DND-41 (cell line): ENCODE data around the gene PRAMEF2.

Experiments used
- EZH2 ChIP-seq: IDR thresholded peaks from 3 replicates; pipeline ENCODE4 v1.6.1; 2012; ENCODE audit warnings: borderline replicate concordance, low read depth, mild to moderate bottlenecking, moderate library complexity, low read length, inconsistent platforms; ENCODE audit not compliant: severe bottlenecking
- TF ChIP-seq, protein P1 (sequence below): IDR thresholded peaks from 2 replicates; pipeline ENCODE4 v1.5.1; 2012; ENCODE audit warnings: borderline replicate concordance, low read length, moderate library complexity, mild to moderate bottlenecking; ENCODE audit not compliant: poor library complexity, severe bottlenecking; ENCODE audit errors: extremely low read depth

DNA sequence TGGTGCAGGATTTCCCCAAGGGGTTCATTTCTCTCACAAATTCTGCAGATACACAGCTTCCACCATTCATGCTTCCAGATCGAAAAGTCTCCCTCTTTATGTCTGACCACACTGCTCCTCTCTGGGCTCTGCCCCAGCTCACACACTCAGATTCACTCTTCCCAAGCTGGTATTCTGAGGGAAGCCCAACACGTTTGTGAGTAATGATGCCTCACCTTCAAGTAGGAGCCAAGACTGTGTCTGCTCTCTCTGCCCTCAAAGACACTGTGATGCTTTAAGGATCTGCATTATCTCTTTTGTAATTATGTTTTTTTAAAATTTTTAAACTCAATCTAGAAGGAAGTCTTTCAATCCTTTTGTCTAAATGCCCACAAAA, 45.5 kb upstream of the PRAMEF2 start:
- TF ChIP-seq, protein P1, sequence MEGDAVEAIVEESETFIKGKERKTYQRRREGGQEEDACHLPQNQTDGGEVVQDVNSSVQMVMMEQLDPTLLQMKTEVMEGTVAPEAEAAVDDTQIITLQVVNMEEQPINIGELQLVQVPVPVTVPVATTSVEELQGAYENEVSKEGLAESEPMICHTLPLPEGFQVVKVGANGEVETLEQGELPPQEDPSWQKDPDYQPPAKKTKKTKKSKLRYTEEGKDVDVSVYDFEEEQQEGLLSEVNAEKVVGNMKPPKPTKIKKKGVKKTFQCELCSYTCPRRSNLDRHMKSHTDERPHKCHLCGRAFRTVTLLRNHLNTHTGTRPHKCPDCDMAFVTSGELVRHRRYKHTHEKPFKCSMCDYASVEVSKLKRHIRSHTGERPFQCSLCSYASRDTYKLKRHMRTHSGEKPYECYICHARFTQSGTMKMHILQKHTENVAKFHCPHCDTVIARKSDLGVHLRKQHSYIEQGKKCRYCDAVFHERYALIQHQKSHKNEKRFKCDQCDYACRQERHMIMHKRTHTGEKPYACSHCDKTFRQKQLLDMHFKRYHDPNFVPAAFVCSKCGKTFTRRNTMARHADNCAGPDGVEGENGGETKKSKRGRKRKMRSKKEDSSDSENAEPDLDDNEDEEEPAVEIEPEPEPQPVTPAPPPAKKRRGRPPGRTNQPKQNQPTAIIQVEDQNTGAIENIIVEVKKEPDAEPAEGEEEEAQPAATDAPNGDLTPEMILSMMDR = no peak
- no peak for TF ChIP-seq EZH2
